22Rv1 (cell line): ENCODE data around the gene KCTD13.

ENCODE experiments used
- CTCF ChIP-seq: fragments of 450-650 bp; IDR thresholded peaks from 2 replicates; pipeline ENCODE4 v1.5.1; 2017; ENCODE audit warnings: mild to moderate bottlenecking
- ZFX ChIP-seq: fragments of 450-650 bp; IDR thresholded peaks from 2 replicates; pipeline ENCODE4 v1.6.1; 2017; ENCODE audit warnings: antibody characterized with exemption, borderline replicate concordance

- TF ChIP-seq CTCF (no peak), ZFX (no peak)
Measured at GRCh38 chr16:29868396-29869009, 57.5 kb downstream of the KCTD13 start.
